ENCODE data around the gene MAP2.

Gene MAP2

GRCh38 chr2:209445485-209445884, 21.6 kb downstream of the MAP2 start:
- DNase-seq (ENCODE audit: low spot score): no peak
- no peak overlapping the region for H2BK5ac ChIP-seq (ENCODE audit: low read length)
- no peaks in the 10 kb centered on the region for H3K79me1 ChIP-seq (ENCODE audit: low read depth, low read length)
- H3K23ac ChIP-seq (ENCODE audit: low read depth, low read length, poor library complexity): no peak overlapping the region
- no peak overlapping the region for H3K9ac ChIP-seq (ENCODE audit: low read depth, low read length, poor library complexity)
- H2AFZ ChIP-seq (ENCODE audit: low read length): no peak overlapping the region
- H3K27ac ChIP-seq (replicated peaks; ENCODE audit: low read length): no peak overlapping the region
- H2BK120ac ChIP-seq (ENCODE audit: low read depth, low read length): no peak overlapping the region
- no peak overlapping the region for H4K8ac ChIP-seq (ENCODE audit: low read depth, low read length)
- no peak overlapping the region for H2BK15ac ChIP-seq (ENCODE audit: low read length)
- H3K9me3 ChIP-seq (replicated peaks in 1 of 2; ENCODE audit: control insufficient read depth in 2 of 2, insufficient read depth in 1 of 2, low read depth in 1 of 2, low read length in 2 of 2): no peaks in the 10 kb centered on the region
- H3K4me2 ChIP-seq (ENCODE audit: insufficient read depth, low read length, poor library complexity, severe bottlenecking): no peak overlapping the region
- H3K14ac ChIP-seq (ENCODE audit: low read length): no peak overlapping the region
- H3K27me3 ChIP-seq (ENCODE audit: control insufficient read depth in 3 of 3, insufficient read depth in 3 of 3, low read depth in 1 of 3, low read length in 3 of 3): no peaks in the 10 kb centered on the region
- no CpG with 5 or more reads among the region's 2 CpGs for WGBS, 2 donors (ENCODE audit: extremely low coverage in 2 of 2, insufficient read length in 2 of 2, insufficient replicate concordance in 1 of 2)
- H3K36me3 ChIP-seq (replicated peaks in 1 of 2; ENCODE audit: control insufficient read depth in 2 of 2, insufficient read depth in 2 of 2, low read length in 2 of 2): no peaks in the 10 kb centered on the region
- H3K4ac ChIP-seq (ENCODE audit: low read length): no peak overlapping the region
- no peak overlapping the region for H3K18ac ChIP-seq (ENCODE audit: low read length)
- H2BK12ac ChIP-seq (ENCODE audit: low read length): no peak overlapping the region
- no peak overlapping the region for H3K4me3 ChIP-seq (ENCODE audit: low read length in 2 of 2)
- peaks cover 0 to 2% of the 10 kb centered on the region in 2 donors for H3K4me1 ChIP-seq (ENCODE audit: control insufficient read depth in 2 of 2, insufficient read depth in 1 of 2, low read depth in 1 of 2, low read length in 2 of 2)
- no peak overlapping the region for H4K91ac ChIP-seq (ENCODE audit: low read depth, low read length, poor library complexity)
- no peak overlapping the region for H2AK5ac ChIP-seq (ENCODE audit: low read depth, low read length)

- Histone ChIP-seq H3K9me3 (replicated peaks in 1 of 2; ENCODE audit: control insufficient read depth in 2 of 2, insufficient read depth in 1 of 2, low read depth in 1 of 2, low read length in 2 of 2) (no peaks in the 10 kb centered on the region), H2AFZ (ENCODE audit: low read length) (no peak overlapping the region), H3K18ac (ENCODE audit: low read length) (peak overlapping the region; percentile 50), H2BK12ac (ENCODE audit: low read length) (no peak overlapping the region), H3K14ac (ENCODE audit: low read length) (no peak overlapping the region), H3K4me2 (ENCODE audit: insufficient read depth, low read length, poor library complexity, severe bottlenecking) (no peak overlapping the region), H3K4me1 (ENCODE audit: control insufficient read depth in 2 of 2, insufficient read depth in 1 of 2, low read depth in 1 of 2, low read length in 2 of 2) (peaks cover 5 to 6% of the 10 kb centered on the region in 2 donors), H3K4me3 (ENCODE audit: low read length in 2 of 2) (no peak overlapping the region), H3K27ac (replicated peaks; ENCODE audit: low read length) (peak overlapping the region; percentile 75), H3K36me3 (replicated peaks in 1 of 2; ENCODE audit: control insufficient read depth in 2 of 2, insufficient read depth in 2 of 2, low read length in 2 of 2) (peaks cover 2 to 5% of the 10 kb centered on the region in 2 donors), H2AK5ac (ENCODE audit: low read depth, low read length) (no peak overlapping the region), H3K9ac (ENCODE audit: low read depth, low read length, poor library complexity) (no peak overlapping the region), H3K23ac (ENCODE audit: low read depth, low read length, poor library complexity) (no peak overlapping the region), H3K4ac (ENCODE audit: low read length) (no peak overlapping the region), H2BK15ac (ENCODE audit: low read length) (no peak overlapping the region), H4K8ac (ENCODE audit: low read depth, low read length) (no peak overlapping the region), H4K91ac (ENCODE audit: low read depth, low read length, poor library complexity) (no peak overlapping the region), H2BK120ac (ENCODE audit: low read depth, low read length) (no peak overlapping the region), H2BK5ac (ENCODE audit: low read length) (no peak overlapping the region), H3K79me1 (ENCODE audit: low read depth, low read length) (no peaks in the 10 kb centered on the region), H3K27me3 (ENCODE audit: control insufficient read depth in 3 of 3, insufficient read depth in 3 of 3, low read depth in 1 of 3, low read length in 3 of 3) (no peaks in the 10 kb centered on the region)
- no CpG with 5 or more reads among the region's 3 CpGs for WGBS, 2 donors (ENCODE audit: extremely low coverage in 2 of 2, insufficient read length in 2 of 2, insufficient replicate concordance in 1 of 2)
- DNase-seq (ENCODE audit: low spot score): no peak
Observed at GRCh38 chr2:209451209-209451834, 27.5 kb downstream of the MAP2 start.

GRCh38 chr2:209456489-209456888, 32.6 kb downstream of the MAP2 start:
- Histone ChIP-seq H4K91ac (ENCODE audit: low read depth, low read length, poor library complexity) (no peak overlapping the region), H3K9me3 (replicated peaks in 1 of 2; ENCODE audit: control insufficient read depth in 2 of 2, insufficient read depth in 1 of 2, low read depth in 1 of 2, low read length in 2 of 2) (no peaks in the 10 kb centered on the region), H2BK12ac (ENCODE audit: low read length) (no peak overlapping the region), H2BK120ac (ENCODE audit: low read depth, low read length) (no peak overlapping the region), H2BK5ac (ENCODE audit: low read length) (no peak overlapping the region), H3K27ac (replicated peaks; ENCODE audit: low read length) (no peak overlapping the region), H2BK15ac (ENCODE audit: low read length) (no peak overlapping the region), H2AK5ac (ENCODE audit: low read depth, low read length) (no peak overlapping the region), H3K4me2 (ENCODE audit: insufficient read depth, low read length, poor library complexity, severe bottlenecking) (no peak overlapping the region), H3K36me3 (replicated peaks in 1 of 2; ENCODE audit: control insufficient read depth in 2 of 2, insufficient read depth in 2 of 2, low read length in 2 of 2) (peaks cover 2 to 5% of the 10 kb centered on the region in 2 donors), H3K9ac (ENCODE audit: low read depth, low read length, poor library complexity) (no peak overlapping the region), H3K14ac (ENCODE audit: low read length) (no peak overlapping the region), H3K4ac (ENCODE audit: low read length) (no peak overlapping the region), H3K4me1 (ENCODE audit: control insufficient read depth in 2 of 2, insufficient read depth in 1 of 2, low read depth in 1 of 2, low read length in 2 of 2) (peaks cover under 1 to 3% of the 10 kb centered on the region in 2 donors), H3K27me3 (ENCODE audit: control insufficient read depth in 3 of 3, insufficient read depth in 3 of 3, low read depth in 1 of 3, low read length in 3 of 3) (no peaks in the 10 kb centered on the region), H3K79me1 (ENCODE audit: low read depth, low read length) (no peaks in the 10 kb centered on the region), H3K4me3 (ENCODE audit: low read length in 2 of 2) (no peak overlapping the region), H3K18ac (ENCODE audit: low read length) (no peak overlapping the region), H4K8ac (ENCODE audit: low read depth, low read length) (no peak overlapping the region), H2AFZ (ENCODE audit: low read length) (no peak overlapping the region), H3K23ac (ENCODE audit: low read depth, low read length, poor library complexity) (no peak overlapping the region)
- no peak for DNase-seq (ENCODE audit: low spot score)

GRCh38 chr2:209458008-209458979, 34.4 kb downstream of the MAP2 start:
- Histone ChIP-seq H3K18ac (ENCODE audit: low read length) (no peak overlapping the region), H3K4me2 (ENCODE audit: insufficient read depth, low read length, poor library complexity, severe bottlenecking) (no peak overlapping the region), H3K36me3 (replicated peaks in 1 of 2; ENCODE audit: control insufficient read depth in 2 of 2, insufficient read depth in 2 of 2, low read length in 2 of 2) (peaks cover 2 to 5% of the 10 kb centered on the region in 2 donors), H3K79me1 (ENCODE audit: low read depth, low read length) (no peaks in the 10 kb centered on the region), H2AK5ac (ENCODE audit: low read depth, low read length) (no peak overlapping the region), H3K4ac (ENCODE audit: low read length) (no peak overlapping the region), H4K8ac (ENCODE audit: low read depth, low read length) (no peak overlapping the region), H4K91ac (ENCODE audit: low read depth, low read length, poor library complexity) (no peak overlapping the region), H3K9me3 (replicated peaks in 1 of 2; ENCODE audit: control insufficient read depth in 2 of 2, insufficient read depth in 1 of 2, low read depth in 1 of 2, low read length in 2 of 2) (no peaks in the 10 kb centered on the region), H3K27me3 (ENCODE audit: control insufficient read depth in 3 of 3, insufficient read depth in 3 of 3, low read depth in 1 of 3, low read length in 3 of 3) (no peaks in the 10 kb centered on the region), H3K23ac (ENCODE audit: low read depth, low read length, poor library complexity) (no peak overlapping the region), H3K14ac (ENCODE audit: low read length) (no peak overlapping the region), H3K9ac (ENCODE audit: low read depth, low read length, poor library complexity) (no peak overlapping the region), H2BK15ac (ENCODE audit: low read length) (no peak overlapping the region), H2AFZ (ENCODE audit: low read length) (no peak overlapping the region), H3K27ac (replicated peaks; ENCODE audit: low read length) (no peak overlapping the region), H2BK12ac (ENCODE audit: low read length) (no peak overlapping the region), H2BK5ac (ENCODE audit: low read length) (no peak overlapping the region), H2BK120ac (ENCODE audit: low read depth, low read length) (no peak overlapping the region), H3K4me1 (ENCODE audit: control insufficient read depth in 2 of 2, insufficient read depth in 1 of 2, low read depth in 1 of 2, low read length in 2 of 2) (peaks cover 0 to 2% of the 10 kb centered on the region in 2 donors), H3K4me3 (ENCODE audit: low read length in 2 of 2) (no peak overlapping the region)
- WGBS, 2 donors (ENCODE audit: extremely low coverage in 2 of 2, insufficient read length in 2 of 2, insufficient replicate concordance in 1 of 2): no CpG with 5 or more reads among the region's 3 CpGs
- DNase-seq (ENCODE audit: low spot score): no peak
